Effector memory CD4-positive, alpha-beta T cell (primary cell): ENCODE measurements around the gene LYG1.
"Not testable (repeated sequence)": the region's sequence is repeated elsewhere in the genome, so short reads cannot be mapped to it uniquely, and the experiment has no call there.

ENCODE experiments used
- DNase-seq, 3 donors: peaks; one replicate each; pipeline ENCODE4 v3.0.0-alpha.2; 2020
- H3K27ac ChIP-seq: 2 replicates; pipeline ENCODE4 v1.7.0; 2013; ENCODE audit warnings: mild to moderate bottlenecking, low read length, moderate library complexity; ENCODE audit not compliant: insufficient read depth, poor library complexity, severe bottlenecking
- H3K27me3 ChIP-seq: replicated peaks from 2 replicates; pipeline ENCODE4 v1.7.0; 2013; ENCODE audit warnings: mild to moderate bottlenecking, low read length; ENCODE audit not compliant: insufficient read depth, control insufficient read depth, poor library complexity, severe bottlenecking
- H3K36me3 ChIP-seq: 2 replicates; pipeline ENCODE4 v1.7.0; 2013; ENCODE audit warnings: mild to moderate bottlenecking, low read length, moderate library complexity; ENCODE audit not compliant: control insufficient read depth, insufficient read depth
- H3K4me1 ChIP-seq: 2 replicates; pipeline ENCODE4 v1.7.0; 2013; ENCODE audit warnings: low read length, mild to moderate bottlenecking; ENCODE audit not compliant: control insufficient read depth, insufficient read depth, poor library complexity, severe bottlenecking
- H3K4me3 ChIP-seq: 2 replicates; pipeline ENCODE4 v1.7.0; 2013; ENCODE audit warnings: low read length, low read depth, mild to moderate bottlenecking; ENCODE audit not compliant: insufficient read depth, poor library complexity, severe bottlenecking
- H3K9me3 ChIP-seq: 2 replicates; pipeline ENCODE4 v1.7.0; 2013; ENCODE audit warnings: mild to moderate bottlenecking, low read length, moderate library complexity; ENCODE audit not compliant: control insufficient read depth
- total RNA-seq, 3 donors: gene quantifications; one replicate each; lab custom pipeline; 2026; lab: John Stamatoyannopoulos, UW

LYG1 gene
- 0.58 to 1.9 (median 1.8) reads per million in 3 donors for total RNA-seq

DNA sequence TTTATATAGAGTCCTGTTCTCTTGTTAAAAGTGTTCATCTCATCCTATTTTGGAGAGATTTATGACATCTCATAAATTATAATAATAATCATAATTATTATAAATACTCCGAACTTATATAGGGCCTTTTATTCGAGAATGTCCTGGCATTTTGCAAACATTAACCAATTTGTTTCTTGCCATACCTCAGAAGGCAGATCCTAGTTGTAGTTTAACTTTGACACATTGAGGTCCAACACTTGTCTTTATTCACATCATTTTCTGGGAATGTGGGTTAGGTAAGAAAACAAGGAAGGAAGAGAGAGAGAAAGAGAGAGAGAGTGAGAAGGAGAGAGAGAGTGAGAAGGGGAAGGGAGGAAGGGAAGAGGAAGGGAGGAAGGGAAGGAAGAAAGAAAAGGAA lies at the start of gene LYG1:
Gene LYG1 (minus strand): TSS at position 101 of the 400 bp plus-strand sequence. CDS start 5,527 bp downstream, outside the sequence.
- H3K9me3 ChIP-seq, H3K4me1 ChIP-seq, H3K4me3 ChIP-seq, H3K27me3 ChIP-seq, H3K27ac ChIP-seq, DNase-seq, H3K36me3 ChIP-seq: not testable (repeated sequence)

DNA sequence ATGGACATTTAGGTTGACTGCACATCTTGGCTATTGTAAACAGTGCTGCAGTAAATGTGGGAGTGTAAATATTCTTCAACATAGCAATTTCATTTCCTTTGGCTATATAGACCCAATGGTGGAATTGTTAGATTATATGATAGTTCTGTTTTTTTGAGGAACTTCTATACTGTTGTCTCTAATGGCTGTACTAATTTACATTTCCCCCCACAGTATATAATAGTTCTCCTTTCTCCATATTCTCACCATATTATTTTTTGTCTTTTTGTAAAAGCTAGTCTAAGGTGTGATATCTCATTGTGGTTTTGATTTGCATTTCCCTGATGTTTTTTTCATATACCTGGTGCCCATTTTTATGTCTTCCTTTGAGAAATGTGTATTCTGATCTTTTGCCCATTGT lies 49.2 kb upstream of the LYG1 start:
- no peaks in the 10 kb centered on the region for H3K27me3 ChIP-seq
- H3K4me3 ChIP-seq: no peak overlapping the region
- DNase-seq: no peak
- H3K9me3 ChIP-seq: no peaks in the 10 kb centered on the region
- H3K27ac ChIP-seq: no peak overlapping the region
- H3K36me3 ChIP-seq: no peaks in the 10 kb centered on the region
- H3K4me1 ChIP-seq: no peaks in the 10 kb centered on the region

- H3K36me3 ChIP-seq: no peaks in the 10 kb centered on the region
- H3K4me3 ChIP-seq: no peak overlapping the region
- no peak overlapping the region for H3K27ac ChIP-seq
- no peak for DNase-seq
- no peaks in the 10 kb centered on the region for H3K27me3 ChIP-seq
- no peaks in the 10 kb centered on the region for H3K9me3 ChIP-seq
- H3K4me1 ChIP-seq: no peaks in the 10 kb centered on the region
Measured at GRCh38 chr2:99348173-99348572, 47.2 kb upstream of the LYG1 start.

- Histone ChIP-seq H3K4me3 (no peak overlapping the region), H3K36me3 (no peaks in the 10 kb centered on the region), H3K4me1 (no peaks in the 10 kb centered on the region), H3K9me3 (no peaks in the 10 kb centered on the region), H3K27me3 (no peaks in the 10 kb centered on the region), H3K27ac (no peak overlapping the region)
- DNase-seq: no peak
Measured at GRCh38 chr2:99346218-99346617, 45.2 kb upstream of the LYG1 start.

- not testable (repeated sequence) for H3K27ac ChIP-seq, H3K36me3 ChIP-seq, H3K9me3 ChIP-seq, H3K27me3 ChIP-seq, DNase-seq, H3K4me3 ChIP-seq, H3K4me1 ChIP-seq
Measured at GRCh38 chr2:99345446-99345845, 44.4 kb upstream of the LYG1 start.

GRCh38 chr2:99342536-99342935 lies 41.5 kb upstream of the LYG1 start:
- H3K4me1 ChIP-seq: peaks cover 7% of the 10 kb centered on the region
- no peak overlapping the region for H3K27ac ChIP-seq
- H3K4me3 ChIP-seq: no peak overlapping the region
- H3K27me3 ChIP-seq: no peaks in the 10 kb centered on the region
- no peak for DNase-seq
- H3K36me3 ChIP-seq: no peaks in the 10 kb centered on the region
- H3K9me3 ChIP-seq: no peaks in the 10 kb centered on the region

GRCh38 chr2:99340669-99341236 lies 39.8 kb upstream of the LYG1 start:
- Histone ChIP-seq H3K4me3 (no peak overlapping the region), H3K4me1 (peaks cover 7% of the 10 kb centered on the region), H3K27ac (no peak overlapping the region), H3K36me3 (no peaks in the 10 kb centered on the region), H3K27me3 (no peaks in the 10 kb centered on the region), H3K9me3 (no peaks in the 10 kb centered on the region)
- no peak for DNase-seq

GRCh38 chr2:99338029-99338585 lies 37.1 kb upstream of the LYG1 start:
- H3K9me3 ChIP-seq: no peaks in the 10 kb centered on the region
- no peak for DNase-seq
- H3K27ac ChIP-seq: peak overlapping the region; percentile 85
- peaks cover 16% of the 10 kb centered on the region for H3K4me1 ChIP-seq
- H3K36me3 ChIP-seq: no peaks in the 10 kb centered on the region
- H3K4me3 ChIP-seq: peak overlapping the region; percentile 93
- no peaks in the 10 kb centered on the region for H3K27me3 ChIP-seq

DNA sequence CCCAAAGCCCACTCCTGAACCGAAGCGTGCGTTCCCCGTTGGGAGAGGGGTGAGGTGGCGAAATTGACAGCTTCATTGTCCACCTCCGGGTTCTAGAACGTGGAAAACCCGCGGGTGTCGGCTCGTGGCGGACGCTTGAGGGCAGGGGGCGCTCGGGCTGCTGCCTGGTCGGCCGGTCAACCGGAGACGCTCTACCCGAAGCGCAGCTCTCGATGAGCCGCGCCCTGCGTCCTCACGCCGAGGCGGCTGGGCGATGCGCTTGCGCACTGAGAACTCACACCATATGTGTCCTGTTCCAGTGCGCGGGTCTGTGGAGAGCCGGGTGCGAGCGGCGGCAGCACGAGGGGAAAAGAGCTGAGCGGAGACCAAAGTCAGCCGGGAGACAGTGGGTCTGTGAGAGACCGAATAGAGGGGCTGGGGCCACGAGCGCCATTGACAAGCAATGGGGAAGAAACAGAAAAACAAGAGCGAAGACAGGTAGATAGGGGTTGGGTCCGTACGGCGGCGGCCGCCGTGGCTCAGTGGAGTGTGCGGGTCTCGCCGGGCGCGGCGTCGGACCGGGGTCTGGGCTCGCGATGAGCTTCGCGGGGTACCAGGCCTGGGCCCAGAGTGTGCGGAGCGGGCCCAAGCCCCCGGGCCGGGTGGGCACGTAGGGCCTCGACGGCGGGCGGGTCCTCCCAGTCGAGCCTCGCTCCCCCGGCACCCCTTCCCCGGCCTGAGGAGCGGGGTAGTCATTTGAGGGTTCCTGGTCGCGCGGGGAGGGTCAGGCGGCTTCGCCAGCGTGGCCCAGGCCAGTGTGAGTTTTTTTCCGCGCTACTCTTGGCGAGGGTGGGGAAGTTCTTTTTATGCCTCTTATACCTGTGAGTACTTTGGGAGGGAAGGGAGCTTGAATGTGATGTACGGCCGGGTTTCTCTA lies 36.4 kb upstream of the LYG1 start, which contains the start of gene EIF5B:
Gene EIF5B (plus strand): TSS at position 277 of the 916 bp plus-strand sequence. CDS start 166 bp downstream, at position 443.
- peak; percentile 80 to 85 (median 84) for DNase-seq
- H3K27ac ChIP-seq: peak within 1 kb of the TSS; percentile 85
- H3K27me3 ChIP-seq: no peaks in the 10 kb centered on the region
- peaks cover 6% of the 10 kb centered on the region for H3K36me3 ChIP-seq
- peak within 1 kb of the TSS; percentile 93 for H3K4me3 ChIP-seq
- H3K9me3 ChIP-seq: no peaks in the 10 kb centered on the region
- H3K4me1 ChIP-seq: peaks cover 16% of the 10 kb centered on the region

- Histone ChIP-seq H3K4me3 (peak overlapping the region; percentile 93), H3K27ac (peak overlapping the region; percentile 85), H3K4me1 (peaks cover 16% of the 10 kb centered on the region), H3K36me3 (peaks cover 12% of the 10 kb centered on the region), H3K27me3 (no peaks in the 10 kb centered on the region), H3K9me3 (no peaks in the 10 kb centered on the region)
- DNase-seq: no peak
Measured at GRCh38 chr2:99336804-99337112, 35.8 kb upstream of the LYG1 start.
